Lower leg skin (tissue), 4 donors: ENCODE measurements around the gene RAP2B. TPM values are rescaled to one million over a fixed set of nuclear protein-coding genes. Genes with fewer than 3 reads are reported as not detected.

Experiments
- DNase-seq, 2 donors: peaks; one replicate each; pipeline ENCODE4 v3.0.0-alpha.2; 2019; ENCODE audit warnings: low spot score in 2 of 2
- H3K4me3 ChIP-seq: fragments of 200-600 bp; sonication (generic); 2 replicates; pipeline ENCODE4 v1.5.1; 2017; ENCODE audit warnings: mild to moderate bottlenecking, low read depth; ENCODE audit not compliant: poor library complexity, severe bottlenecking
- CTCF ChIP-seq, 3 donors: fragments of 450-650 bp; IDR thresholded peaks; one replicate each; pipeline ENCODE4 v1.5.1; 2016; ENCODE audit warnings: antibody characterized with exemption in 3 of 3, mild to moderate bottlenecking in 3 of 3, moderate library complexity in 2 of 3
- POLR2A ChIP-seq, 2 donors: fragments of 450-650 bp; IDR thresholded peaks; one replicate each; pipeline ENCODE4 v1.6.1; 2016 to 2017; ENCODE audit warnings: antibody characterized with exemption in 2 of 2, mild to moderate bottlenecking in 1 of 2, moderate library complexity in 1 of 2
- WGBS, 2 donors: methylation state at CpG; one replicate each; pipeline ENCODE4 v1.1.5; 2018; 5-methylcytosine and 5-hydroxymethylcytosine counted together
- intact Hi-C: fragments of 100-400 bp; cut with DNase I; formaldehyde crosslinking; loops from one replicate; pipeline ENCODE4 v1.15.0; 2023; ENCODE audit warnings: low total_unique reads
- total RNA-seq, 4 donors: library from RNA; depleted of rRNA; stranded (reverse); fragments of >200 nt; gene quantifications; one replicate each; pipeline ENCODE4 v1.1.0, GENCODE V29; 2016

Gene RAP2B
- total RNA-seq, 4 donors from 2014 or later: 10.1 to 13.7 (median 11.7) TPM

GRCh38 chr3:153195349-153195879 lies 33.4 kb downstream of the RAP2B start:
- intact Hi-C loops: no loop called here
- H3K4me3 ChIP-seq: no peak overlapping the region
- TF ChIP-seq CTCF (IDR thresholded peaks at IDR 0.05): no peak
- WGBS, 2 donors: 83 to 89% methylated on average over 5 of the region's 5 CpGs
- DNase-seq: no peak

- TF ChIP-seq CTCF (IDR thresholded peaks at IDR 0.05) (no peak), POLR2A (IDR thresholded peaks at IDR 0.05) (no peak)
- intact Hi-C loops: no loop called here
- DNase-seq: no peak
- 69 to 70% methylated on average over 8 of the region's 8 CpGs for WGBS, 2 donors
- H3K4me3 ChIP-seq: no peak overlapping the region
Measured at GRCh38 chr3:153209596-153209995, 47.6 kb downstream of the RAP2B start.

GRCh38 chr3:153210146-153210545 lies 48.1 kb downstream of the RAP2B start:
- no peak overlapping the region for H3K4me3 ChIP-seq
- no peak for DNase-seq
- intact Hi-C loops: no loop called here
- no peak for TF ChIP-seq CTCF (IDR thresholded peaks at IDR 0.05)
- 27 to 36% methylated on average over 3 of the region's 3 CpGs for WGBS, 2 donors

- intact Hi-C loops: no loop called here
- 82 to 83% methylated on average over 1 of the region's 1 CpG for WGBS, 2 donors
- H3K4me3 ChIP-seq: no peak overlapping the region
- DNase-seq: no peak
- no peak for TF ChIP-seq CTCF (IDR thresholded peaks at IDR 0.05)
- no peak for TF ChIP-seq POLR2A (IDR thresholded peaks at IDR 0.05)
Measured at GRCh38 chr3:153210660-153211059, 48.6 kb downstream of the RAP2B start.

GRCh38 chr3:153215497-153215896 lies 53.5 kb downstream of the RAP2B start:
- WGBS, 2 donors: 52 to 68% methylated on average over 1 of the region's 1 CpG
- intact Hi-C loops: no loop called here
- no peak overlapping the region for H3K4me3 ChIP-seq
- no peak for DNase-seq
- no peak for TF ChIP-seq POLR2A (IDR thresholded peaks at IDR 0.05)
- no peak for TF ChIP-seq CTCF (IDR thresholded peaks at IDR 0.05)

- intact Hi-C loops: no loop called here
- 24 to 47% methylated on average over 5 of the region's 5 CpGs for WGBS, 2 donors
- no peak for TF ChIP-seq CTCF (IDR thresholded peaks at IDR 0.05)
- TF ChIP-seq POLR2A (IDR thresholded peaks at IDR 0.05): no peak
Measured at GRCh38 chr3:153215966-153216365, 53.9 kb downstream of the RAP2B start.

More at GRCh38 chr3:153215966-153216365, 53.9 kb downstream of the RAP2B start:
- no peak for DNase-seq
- no peak overlapping the region for H3K4me3 ChIP-seq
